ENCODE results near the gene SETD6.
"Not testable (repeated sequence)": the region's sequence is repeated elsewhere in the genome, so short reads cannot be mapped to it uniquely, and the experiment has no call there.

Gene SETD6, protein sequence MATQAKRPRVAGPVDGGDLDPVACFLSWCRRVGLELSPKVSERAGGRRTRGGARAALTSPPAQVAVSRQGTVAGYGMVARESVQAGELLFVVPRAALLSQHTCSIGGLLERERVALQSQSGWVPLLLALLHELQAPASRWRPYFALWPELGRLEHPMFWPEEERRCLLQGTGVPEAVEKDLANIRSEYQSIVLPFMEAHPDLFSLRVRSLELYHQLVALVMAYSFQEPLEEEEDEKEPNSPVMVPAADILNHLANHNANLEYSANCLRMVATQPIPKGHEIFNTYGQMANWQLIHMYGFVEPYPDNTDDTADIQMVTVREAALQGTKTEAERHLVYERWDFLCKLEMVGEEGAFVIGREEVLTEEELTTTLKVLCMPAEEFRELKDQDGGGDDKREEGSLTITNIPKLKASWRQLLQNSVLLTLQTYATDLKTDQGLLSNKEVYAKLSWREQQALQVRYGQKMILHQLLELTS

DNA sequence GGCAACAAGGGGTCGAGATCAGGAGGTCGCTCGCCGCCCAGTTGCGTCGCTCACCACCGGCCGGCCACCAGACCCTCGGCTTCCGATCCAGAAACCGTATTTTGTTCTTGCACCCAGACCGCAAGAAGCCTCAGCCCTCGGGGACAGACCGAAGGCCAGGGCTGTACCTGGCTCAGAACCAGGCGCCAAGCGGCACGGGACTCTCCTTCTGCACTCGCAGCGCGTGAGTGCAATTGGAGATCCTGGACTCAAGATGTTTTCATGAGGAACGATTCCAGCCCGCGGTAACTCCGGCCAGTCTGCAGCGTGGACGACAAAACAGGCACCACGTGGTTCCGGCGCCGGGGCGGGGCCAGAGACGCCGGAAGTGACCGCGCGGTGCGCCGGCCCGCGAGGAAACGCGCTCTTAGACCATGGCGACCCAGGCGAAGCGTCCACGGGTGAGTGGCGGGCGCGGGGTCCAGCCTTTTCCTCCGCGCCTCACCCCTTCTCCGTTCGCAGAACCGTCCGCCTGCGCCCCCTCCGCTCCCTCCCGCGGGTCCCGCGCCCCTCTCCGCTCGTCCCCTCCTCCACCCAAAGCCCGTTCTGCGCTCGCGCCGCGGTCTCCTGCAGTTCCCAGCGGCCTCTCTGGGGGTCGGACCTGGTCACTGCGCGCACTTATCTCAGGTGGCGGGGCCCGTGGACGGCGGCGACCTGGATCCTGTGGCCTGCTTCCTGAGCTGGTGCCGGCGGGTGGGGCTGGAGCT, at the start of gene SETD6:
TSS of gene SETD6 (plus strand) at position 393 of the 746 bp plus-strand sequence. CDS start at position 414, 21 bp downstream.
- DNase-seq = peak; percentile 32

DNA sequence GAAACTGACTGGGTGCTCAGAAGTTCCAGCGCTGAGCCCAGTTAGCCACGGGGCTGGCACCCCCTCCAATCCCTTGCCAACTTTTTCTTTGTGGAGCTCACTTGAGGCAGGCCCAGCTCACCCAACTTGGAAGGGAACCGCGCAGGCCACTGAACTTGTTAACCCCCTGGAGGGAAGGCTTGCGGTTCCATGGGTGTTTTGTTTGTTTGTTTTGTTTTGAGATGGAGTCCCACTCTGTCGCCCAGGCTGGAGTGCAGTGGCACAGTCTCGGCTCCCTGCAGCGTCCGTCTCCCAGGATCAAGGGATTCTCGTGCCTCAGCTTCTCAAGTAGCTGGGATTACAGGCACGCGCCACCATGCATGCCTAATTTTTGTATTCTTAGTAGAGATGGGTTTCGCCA, 49.5 kb upstream of the SETD6 start:
- DNase-seq = no peak

DNA sequence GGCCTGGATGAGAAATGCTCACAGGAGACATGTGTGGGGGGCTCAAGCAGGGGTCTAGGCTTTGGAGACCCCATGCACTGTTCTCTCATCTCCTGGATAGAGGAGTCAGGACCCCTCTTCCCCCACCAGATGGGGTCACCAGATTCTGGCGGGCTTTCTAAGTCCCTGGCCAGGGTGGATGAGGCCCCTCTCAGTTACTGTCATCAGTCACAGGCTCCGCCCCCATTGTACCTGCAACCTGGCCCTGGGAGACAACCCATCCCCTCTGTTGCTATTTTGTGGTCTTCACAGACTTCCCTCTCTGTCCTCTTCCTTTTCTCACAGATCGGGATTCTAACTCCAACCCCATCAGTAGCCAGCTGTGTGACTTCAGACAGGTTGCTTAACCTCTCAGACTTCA, 48.9 kb upstream of the SETD6 start:
- DNase-seq = no peak

DNA sequence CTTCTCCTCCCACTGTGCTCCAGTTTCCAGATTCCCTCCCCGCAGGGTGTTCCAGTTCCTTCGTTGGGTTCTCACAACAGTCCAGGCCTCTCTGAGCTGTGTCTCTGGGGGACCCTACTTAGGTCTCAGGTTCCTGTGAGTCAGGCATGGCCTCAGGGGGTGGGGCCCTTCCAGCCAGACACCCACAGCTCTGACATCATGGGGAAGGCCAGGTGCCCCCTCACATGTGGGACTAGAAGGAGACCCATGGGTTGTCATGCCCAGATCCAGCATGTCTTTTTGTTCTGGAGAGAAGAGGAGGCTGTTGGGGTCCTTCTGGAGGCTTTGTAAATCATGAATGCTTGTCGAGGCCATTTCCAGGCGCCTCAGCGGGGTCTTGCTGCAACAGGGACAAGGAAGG, 47.4 kb upstream of the SETD6 start:
- no peak for DNase-seq

DNA sequence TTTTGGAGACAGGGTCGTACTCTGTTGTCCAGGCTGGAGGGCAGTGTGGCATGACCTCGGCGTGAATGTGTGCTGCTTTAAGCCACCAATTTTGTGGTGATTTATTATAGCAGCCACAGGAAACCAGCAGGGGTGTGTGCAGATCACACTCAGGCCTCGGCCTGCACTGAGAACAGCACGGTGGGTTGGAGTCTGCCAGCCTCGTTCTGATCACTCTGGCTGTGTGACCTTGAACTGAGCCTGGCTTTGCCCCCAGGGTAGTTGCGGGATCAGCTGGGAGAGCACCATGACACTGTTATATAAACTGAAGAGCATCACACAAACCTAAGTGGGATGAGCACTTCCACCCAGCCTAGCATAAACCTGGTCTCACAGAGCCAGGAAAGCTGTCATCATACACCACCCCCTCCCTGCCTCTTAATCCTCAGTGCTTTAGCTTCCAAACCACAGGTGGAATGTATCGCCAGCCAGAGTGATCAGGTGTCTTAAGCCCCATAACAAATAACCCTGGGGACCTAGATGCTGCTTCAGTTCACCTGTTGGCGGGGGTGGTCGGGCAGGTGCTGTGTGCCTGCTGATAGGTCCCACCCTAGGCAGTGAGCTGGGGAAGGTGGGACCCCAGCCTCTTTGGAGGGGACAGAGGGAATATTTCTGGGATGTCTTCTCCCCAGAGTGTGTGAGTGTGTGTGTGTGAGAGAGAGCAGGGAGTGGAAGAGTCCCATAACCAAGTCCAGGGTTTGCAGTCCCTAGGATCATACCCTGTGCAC, 43.9 kb upstream of the SETD6 start:
- DNase-seq = no peak

DNA sequence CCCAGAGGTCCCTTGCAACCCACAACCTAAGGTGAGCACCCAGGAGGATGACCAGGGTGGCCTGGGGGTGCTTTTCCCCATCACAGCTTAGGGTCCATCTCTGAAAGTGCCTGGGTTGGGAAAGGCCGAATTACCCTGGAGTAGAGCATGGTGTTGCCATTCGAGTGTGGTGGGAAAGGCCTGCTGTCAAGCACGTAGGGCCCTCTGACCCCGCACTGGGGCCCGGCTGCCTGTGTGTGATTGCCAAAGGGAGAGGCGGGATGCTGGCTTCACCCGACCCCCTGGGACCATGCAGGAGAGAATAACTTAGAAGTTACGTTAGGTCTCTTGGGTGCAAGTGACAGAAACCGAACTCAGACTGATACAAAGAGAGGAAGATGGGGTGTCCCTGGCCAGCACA, 43.1 kb upstream of the SETD6 start:
- no peak for DNase-seq

DNA sequence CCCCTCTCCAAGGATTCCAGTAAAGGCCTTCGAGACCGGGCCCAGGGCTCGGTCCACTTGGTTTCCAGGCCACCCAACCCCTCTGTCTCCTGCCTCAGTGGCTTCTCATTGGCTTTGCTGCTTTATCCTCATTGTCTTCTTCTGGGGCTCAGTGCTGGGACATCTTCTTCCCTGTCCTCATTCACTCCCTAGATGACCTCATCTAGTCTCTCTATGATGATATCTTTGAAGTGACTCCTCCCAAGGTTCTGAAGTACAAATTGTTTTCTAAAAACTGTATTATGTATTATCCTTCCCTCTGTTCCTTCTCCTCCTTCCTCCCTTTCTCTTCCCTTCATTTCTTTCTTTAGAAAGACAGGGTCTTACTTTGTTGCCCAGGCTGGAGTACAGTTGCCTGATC, 42.5 kb upstream of the SETD6 start:
- no peak for DNase-seq

DNA sequence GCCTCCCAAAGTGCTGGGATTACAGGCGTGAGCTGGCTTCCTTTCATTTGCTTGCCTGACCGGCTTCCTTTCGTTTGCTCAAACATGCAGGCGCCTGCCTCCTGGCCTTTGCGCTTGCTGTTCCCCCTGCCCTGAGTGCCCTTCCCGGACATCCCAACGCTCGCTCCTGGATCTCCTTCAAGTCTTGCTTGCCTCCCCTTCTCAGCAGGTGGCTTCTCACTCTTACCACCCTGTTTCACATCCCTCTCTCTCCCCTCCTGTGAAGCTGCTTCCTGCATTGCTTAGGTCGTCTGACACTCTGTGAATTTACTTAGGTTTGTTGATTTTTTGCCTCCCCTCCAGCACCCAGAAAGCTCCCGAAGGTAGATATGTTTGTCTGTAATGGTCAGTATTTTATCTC, 41.0 kb upstream of the SETD6 start:
- DNase-seq = no peak

DNA sequence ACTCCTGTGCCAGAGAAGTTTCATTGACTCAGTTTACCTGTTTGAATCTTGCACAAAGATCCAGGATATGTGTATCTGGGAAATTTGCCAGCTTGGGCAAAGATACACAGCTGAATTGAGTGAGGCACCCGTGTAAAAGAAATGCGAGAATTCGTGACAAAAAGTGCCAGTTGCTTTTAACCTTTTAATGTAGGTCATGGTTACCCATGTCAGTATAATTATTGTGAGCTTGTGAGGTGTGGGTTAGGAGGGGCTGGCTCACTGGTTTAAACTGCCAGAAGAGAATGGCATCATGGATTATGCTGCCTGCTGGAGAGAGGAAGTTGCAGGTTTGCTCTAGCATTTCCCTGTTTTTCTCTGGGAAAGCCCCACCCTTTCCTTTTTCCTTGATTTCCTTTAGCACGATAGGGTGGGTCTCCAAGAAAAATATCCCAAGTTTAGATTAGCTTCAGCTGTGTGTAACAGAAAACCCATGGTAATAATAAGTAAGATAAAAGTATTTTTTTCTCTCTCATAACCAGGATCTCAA, 40.2 kb upstream of the SETD6 start:
- DNase-seq = no peak

DNA sequence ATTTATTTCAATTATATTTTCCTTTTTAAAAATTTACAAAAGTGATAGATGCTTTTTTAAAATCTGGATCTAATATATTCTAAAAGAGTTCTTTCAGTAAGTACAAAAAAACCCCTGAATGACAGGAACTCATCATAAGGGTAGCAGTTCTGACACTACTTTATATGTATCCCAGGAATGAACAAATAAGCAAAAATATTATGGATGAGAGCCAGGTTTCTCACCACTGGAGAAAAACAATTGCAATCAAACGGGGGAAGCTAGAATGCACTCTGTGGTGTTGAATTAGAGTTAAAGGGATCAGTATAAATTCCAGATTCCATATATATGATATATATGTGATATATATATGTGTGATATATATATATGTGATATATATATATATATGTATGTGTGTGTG, 38.5 kb upstream of the SETD6 start:
- no peak for DNase-seq

DNA sequence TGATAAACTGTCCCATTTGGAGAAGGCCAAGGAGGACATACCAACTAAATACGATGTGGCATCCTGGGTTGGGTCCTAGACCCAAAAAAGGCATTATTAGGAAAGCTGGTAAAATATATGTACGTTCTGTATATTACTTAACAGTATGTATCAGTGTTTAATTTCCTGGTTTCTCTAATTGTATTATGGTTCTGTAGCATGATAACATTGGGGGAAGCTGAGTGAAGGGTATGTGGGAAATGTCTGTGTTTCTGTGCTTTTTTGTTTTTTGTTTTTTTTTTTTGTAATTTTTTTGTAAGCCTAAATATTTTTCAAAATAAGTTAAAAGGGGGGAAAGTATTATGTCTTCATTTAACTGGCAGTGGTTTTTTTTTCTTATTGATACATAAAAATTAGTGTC, 36.9 kb upstream of the SETD6 start:
- DNase-seq = no peak

DNA sequence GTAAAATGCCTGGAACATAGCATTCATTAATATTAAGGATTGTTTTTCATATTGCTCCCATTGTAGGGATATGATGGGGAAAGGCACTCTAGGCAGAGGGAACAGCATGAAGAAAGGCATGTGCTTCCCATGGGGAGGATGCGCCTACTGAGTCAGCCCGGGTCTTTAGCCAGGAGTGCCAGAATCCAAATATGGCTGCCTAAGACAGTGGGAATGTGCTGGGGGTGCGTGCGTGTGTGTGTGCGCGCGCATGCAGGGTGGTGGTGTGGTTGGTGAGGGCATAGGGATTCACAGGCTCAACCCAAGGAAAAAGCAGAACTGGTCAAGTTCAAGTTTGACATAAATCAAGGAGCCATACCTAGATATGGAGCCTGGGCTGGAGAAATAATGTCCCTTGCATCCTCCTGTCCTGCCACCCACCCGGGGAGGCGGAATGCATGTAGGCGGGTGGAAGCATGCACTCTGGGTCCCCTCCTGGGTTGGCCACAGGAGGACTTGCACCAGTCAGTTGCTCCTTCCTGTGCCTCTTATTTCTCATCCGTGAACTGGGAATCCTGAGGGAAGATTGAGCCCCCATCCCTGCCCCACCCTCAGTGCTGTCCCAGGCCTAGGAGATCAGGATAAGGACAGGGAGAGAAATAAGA, 34.0 kb upstream of the SETD6 start:
- DNase-seq = no peak

DNA sequence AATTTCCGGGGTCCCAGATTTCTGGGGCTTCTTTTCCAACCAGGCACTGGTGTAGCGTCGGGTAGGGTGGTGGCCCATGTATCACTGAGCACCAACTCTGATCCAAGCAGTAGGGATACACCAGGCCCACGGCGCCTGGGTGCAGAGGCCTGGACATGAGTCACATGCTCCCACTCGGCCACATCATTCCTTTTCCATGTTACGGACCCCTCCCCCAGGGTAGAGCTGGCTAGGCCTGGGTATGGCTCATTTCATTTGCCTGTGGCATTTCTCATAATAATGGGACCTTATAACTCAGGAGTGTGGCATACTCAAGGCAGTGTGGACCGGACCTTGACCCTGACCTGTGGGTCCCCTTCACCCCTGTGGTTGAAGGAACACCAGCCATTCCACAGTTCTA, 33.4 kb upstream of the SETD6 start:
- no peak for DNase-seq

DNA sequence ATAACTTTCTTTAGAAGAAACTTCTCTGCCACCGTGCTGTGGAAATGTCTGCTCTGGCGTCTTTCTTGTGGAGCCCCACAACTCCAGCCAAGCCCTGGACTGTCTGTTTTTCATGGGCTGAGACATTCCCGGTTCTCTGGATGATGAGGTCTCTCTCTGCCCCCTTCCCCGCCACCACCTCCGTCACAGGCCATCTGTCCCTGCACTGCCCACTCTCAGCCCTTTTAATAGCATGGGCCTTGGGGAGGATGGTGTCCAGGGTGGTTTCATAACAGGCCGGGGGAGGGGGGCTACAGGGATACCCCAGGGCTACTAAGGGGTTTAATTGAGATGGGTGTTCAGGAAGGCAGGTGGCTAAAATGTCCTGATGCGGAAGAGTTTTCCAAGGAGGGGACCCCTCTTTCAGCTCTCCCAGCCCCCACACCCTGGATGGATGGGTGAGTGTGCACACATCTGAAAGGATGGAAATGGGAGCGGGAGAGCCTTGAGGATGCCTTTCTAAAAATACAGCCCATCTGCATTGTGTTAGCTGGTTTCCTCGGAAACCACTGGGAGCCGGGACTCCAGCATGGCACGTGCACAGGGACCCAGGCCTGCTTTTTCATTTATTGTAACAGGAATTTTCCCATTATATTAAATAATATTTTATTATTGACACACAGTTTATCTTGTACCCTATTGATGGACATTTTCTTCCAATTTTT, 30.0 kb upstream of the SETD6 start:
- DNase-seq = no peak

DNA sequence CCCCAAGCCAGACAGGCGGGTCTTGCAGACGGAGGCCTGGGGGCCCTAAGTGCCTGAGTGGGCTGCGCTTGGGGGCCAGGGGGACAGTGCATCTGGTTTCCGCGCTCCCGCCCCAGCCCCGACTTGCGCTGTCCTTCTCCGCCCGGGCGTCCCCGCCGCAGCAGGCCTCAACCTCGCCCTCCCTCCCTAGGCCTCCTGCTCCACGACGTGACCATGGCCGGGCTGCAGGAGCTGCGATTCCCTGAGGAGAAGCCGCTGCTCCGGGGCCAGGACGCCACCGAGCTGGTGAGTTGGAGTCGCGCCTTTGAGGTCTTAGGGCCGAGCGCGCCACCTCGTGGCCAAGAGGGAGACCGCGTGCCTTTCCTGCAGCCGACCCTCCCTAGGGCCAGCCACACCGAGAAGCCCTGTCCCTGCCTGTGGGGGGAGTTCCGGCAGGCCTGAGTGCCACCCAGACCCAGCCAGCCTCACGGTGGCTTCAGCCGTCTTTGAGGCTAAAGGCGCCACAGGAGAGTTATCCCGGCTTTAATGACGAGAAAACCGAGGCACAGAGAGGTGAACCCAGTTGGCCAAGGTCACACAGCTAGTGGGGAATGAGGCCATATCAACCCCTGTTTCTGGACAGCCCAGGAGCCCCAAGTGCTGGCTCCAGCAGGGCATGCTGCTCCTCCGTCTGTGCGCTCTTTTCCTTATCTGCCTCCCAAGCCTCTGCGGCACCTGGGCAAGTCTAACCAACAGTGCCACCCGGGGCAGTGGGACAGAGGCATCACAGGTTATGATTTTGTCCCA, 27.6 kb upstream of the SETD6 start:
- peak; percentile 37 for DNase-seq

DNA sequence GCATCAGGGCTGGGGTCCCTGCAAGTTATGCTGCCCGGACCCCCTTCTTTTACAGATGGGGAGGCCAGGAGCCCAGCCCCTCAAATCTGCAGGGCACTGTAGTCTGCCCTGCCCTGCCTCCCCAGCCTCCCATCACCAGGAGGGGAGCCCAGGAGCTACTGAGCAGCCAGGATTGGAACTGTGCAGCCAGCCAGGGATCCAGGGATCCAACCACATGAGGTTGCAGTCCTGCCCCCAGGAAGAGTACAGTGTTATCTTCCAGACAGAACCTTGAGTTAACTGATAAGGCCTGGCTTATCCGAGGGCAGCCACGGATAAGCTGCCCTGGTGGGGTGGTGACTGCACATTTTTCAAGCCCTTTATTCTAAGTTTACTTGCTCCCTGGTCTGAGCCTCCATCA, 26.8 kb upstream of the SETD6 start:
- DNase-seq = no peak

DNA sequence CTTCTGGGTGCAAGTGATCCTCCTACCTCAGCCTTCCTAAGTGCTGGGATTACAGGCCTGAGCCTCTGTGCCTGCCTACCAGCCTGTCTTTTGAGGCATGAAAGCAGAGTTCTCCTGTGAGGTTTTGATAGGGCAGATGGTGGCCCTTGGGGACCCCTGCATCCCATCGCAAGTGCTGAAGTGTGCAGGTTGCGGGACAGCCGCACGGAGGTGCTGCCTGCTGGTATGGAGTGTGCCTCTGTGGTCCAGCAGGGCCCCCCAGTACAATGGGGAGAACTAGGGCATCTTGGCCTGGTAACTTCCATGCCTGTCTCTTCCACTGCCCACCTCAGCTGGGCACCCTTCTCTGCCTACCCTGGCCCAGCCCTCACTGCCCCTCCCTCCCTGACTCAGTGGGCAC, 25.3 kb upstream of the SETD6 start:
- DNase-seq = no peak

DNA sequence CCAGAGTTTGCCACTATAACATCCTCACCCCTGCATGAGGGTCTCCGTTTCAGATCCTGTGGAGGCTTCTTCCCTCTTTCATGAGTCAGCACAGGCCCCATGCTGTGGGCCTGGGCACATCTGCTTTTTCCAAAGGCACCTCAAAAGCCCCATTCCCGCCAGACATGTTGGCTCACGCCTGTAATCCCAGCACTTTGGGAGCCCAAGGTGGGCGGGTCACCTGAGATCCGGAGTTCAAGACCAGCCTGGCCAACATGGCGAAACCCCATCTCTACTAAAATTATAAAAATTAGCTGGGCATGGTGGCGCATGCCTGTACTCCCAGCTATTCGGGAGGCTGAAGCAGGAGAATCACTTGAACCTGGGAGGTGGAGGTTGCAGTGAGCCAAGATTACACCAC, 24.8 kb upstream of the SETD6 start:
- DNase-seq = not testable (repeated sequence)

DNA sequence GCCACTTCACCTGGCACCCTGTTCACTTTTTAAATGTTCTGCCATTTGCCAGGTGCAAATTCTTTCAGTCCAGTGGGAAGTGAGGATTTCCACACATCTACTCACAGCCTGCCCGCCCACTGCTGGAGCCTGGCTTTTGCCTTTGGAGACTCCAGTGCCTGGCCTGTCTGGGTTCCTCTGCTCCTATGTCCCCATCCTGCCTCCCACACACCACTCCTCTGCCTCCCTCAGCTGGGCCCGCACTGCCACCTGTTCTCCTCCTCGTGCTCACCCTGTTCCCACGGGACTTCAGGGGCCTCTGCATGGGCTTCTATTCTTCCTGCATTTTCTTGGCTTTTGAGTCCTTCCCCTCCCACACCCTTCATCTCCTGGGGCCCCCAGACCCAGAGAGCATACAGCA, 23.3 kb upstream of the SETD6 start:
- no peak for DNase-seq

DNA sequence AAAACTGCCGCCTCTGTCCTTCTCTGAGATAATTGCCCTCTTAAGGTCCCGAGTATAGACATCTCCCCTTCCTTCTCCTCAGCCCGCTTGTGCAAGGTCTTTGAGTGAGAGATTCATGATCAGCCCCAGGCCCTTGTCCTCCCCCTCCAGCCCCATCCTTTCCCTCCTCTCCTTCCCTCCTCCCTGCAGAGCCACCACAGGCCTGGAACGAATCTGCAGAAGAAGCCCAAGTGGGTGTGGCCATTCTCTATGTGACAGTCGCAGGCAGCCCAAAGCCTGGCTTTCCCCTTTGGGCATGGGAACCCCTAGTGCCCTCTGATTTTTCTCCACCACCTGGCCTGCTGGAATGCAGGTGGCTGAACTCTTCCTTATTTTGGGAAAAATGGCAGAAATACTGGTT, 22.6 kb upstream of the SETD6 start:
- no peak for DNase-seq

DNA sequence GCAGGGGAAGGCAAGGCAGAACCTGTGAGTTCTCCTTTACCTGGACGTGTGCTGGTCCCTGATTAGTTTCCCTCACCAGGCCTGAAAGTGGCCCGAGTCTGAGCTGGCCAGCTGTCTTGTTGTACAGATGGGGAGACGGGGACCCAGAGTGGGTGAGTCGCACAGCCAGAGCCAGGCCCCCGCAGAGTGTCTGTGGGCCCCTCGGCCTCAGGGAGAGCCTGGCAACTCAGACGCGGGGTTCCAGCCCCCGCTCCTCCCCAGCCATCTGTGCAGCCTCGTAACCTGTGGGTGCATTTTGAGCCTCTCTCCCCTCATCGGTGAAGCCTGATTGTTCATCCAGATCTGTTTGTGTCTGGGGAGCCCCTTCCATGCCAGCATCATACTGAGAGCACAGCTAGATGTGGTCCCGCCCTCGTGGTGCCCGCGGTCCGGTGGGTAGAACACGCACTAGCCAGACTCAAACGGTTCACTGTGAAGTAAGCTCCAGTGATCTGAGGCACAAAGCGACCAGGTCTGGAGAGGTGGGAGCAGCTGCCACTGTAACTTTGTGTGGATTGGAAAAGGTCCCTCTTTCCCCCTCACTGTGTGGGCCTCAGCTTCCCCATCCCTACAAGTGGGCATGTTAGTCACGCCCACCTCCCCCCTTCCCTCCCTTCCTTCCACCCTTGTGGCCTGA, 21.4 kb upstream of the SETD6 start:
- DNase-seq = no peak

All from NCI-H748 treated with DMSO at 0.1 percent for 48 hours (cell line).